Loucy (cell line): ENCODE data around the gene TMEM25.

Source experiments
- H2AFZ ChIP-seq: fragments of 200-600 bp; sonication (generic); 2 replicates; pipeline ENCODE4 v1.6.0; 2016; ENCODE audit warnings: antibody characterized with exemption, mild to moderate bottlenecking, low read length, moderate library complexity
- H3F3A ChIP-seq: fragments of 200-600 bp; 2 replicates; pipeline ENCODE4 v1.6.0; 2016; ENCODE audit warnings: antibody characterized with exemption, low read depth, mild to moderate bottlenecking
- H3K27me3 ChIP-seq: fragments of 200-600 bp; sonication (generic); 2 replicates; pipeline ENCODE4 v1.6.1; 2014; ENCODE audit warnings: low read length, mild to moderate bottlenecking; ENCODE audit not compliant: insufficient read depth, poor library complexity, severe bottlenecking
- H3K36me3 ChIP-seq: fragments of 200-600 bp; sonication (generic); 2 replicates; pipeline ENCODE4 v1.6.1; 2016; ENCODE audit warnings: low read length; ENCODE audit not compliant: insufficient read depth
- H3K4me1 ChIP-seq: fragments of 200-600 bp; sonication (generic); 2 replicates; pipeline ENCODE4 v1.5.1; 2014; ENCODE audit warnings: low read length, mild to moderate bottlenecking; ENCODE audit not compliant: insufficient read depth, poor library complexity, severe bottlenecking
- H3K4me2 ChIP-seq: fragments of 200-600 bp; sonication (generic); 2 replicates; pipeline ENCODE4 v1.6.0; 2014; ENCODE audit warnings: antibody characterized with exemption, low read length, low read depth, mild to moderate bottlenecking; ENCODE audit not compliant: poor library complexity, severe bottlenecking
- H3K4me3 ChIP-seq: fragments of 200-600 bp; sonication (generic); 2 replicates; pipeline ENCODE4 v1.5.1; 2014; ENCODE audit warnings: low read length, mild to moderate bottlenecking, mixed read lengths; ENCODE audit not compliant: poor library complexity, severe bottlenecking
- H3K79me2 ChIP-seq: fragments of 200-600 bp; sonication (generic); 2 replicates; pipeline ENCODE4 v1.6.1; 2014; ENCODE audit warnings: low read length; ENCODE audit not compliant: insufficient read depth
- H3K9ac ChIP-seq: fragments of 200-600 bp; sonication (generic); 2 replicates; pipeline ENCODE4 v1.6.0; 2014; ENCODE audit warnings: mild to moderate bottlenecking, low read depth, low read length, moderate library complexity; ENCODE audit not compliant: poor library complexity, severe bottlenecking
- H3K9me2 ChIP-seq: fragments of 200-600 bp; sonication (generic); replicated peaks from 2 replicates; pipeline ENCODE4 v1.6.1; 2016; ENCODE audit warnings: low read depth, low read length, mixed read lengths
- H3K9me3 ChIP-seq: fragments of 200-600 bp; sonication (generic); 2 replicates; pipeline ENCODE4 v1.6.1; 2014; ENCODE audit warnings: mild to moderate bottlenecking, antibody characterized with exemption, low read length, low read depth; ENCODE audit not compliant: insufficient read depth
- H4K20me1 ChIP-seq: fragments of 200-600 bp; sonication (generic); 2 replicates; pipeline ENCODE4 v1.6.0; 2014; ENCODE audit warnings: antibody characterized with exemption, low read length, mild to moderate bottlenecking; ENCODE audit not compliant: insufficient read depth, poor library complexity, severe bottlenecking
- EZH2phosphoT487 ChIP-seq: fragments of 200-600 bp; IDR thresholded peaks from 2 replicates; pipeline ENCODE4 v1.6.1; 2018; ENCODE audit warnings: antibody characterized with exemption, mild to moderate bottlenecking, moderate library complexity, borderline replicate concordance
- TF ChIP-seq, protein P1 (sequence below): fragments of 200-600 bp; sonication (generic); conservative IDR thresholded peaks from 2 replicates; pipeline ENCODE4 v1.5.1; 2014; ENCODE audit warnings: mild to moderate bottlenecking, antibody characterized with exemption, low read length

Gene TMEM25

DNA sequence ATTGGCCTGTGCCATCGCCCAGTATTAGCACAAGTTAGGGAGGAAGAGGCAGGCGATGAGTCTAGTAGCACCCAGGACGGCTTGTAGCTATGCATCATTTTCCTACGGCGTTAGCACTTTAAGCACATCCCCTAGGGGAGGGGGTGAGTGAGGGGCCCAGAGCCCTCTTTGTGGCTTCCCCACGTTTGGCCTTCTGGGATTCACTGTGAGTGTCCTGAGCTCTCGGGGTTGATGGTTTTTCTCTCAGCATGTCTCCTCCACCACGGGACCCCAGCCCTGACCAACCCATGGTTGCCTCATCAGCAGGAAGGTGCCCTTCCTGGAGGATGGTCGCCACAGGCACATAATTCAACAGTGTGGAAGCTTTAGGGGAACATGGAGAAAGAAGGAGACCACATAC is 4.3 kb downstream of the TMEM25 start:
- no peak overlapping the region for H3K4me2 ChIP-seq
- H3K4me1 ChIP-seq: no peaks in the 10 kb centered on the region
- H3K36me3 ChIP-seq: no peaks in the 10 kb centered on the region
- H3K9me3 ChIP-seq: no peaks in the 10 kb centered on the region
- no peak for TF ChIP-seq EZH2phosphoT487
- TF ChIP-seq, protein P1, sequence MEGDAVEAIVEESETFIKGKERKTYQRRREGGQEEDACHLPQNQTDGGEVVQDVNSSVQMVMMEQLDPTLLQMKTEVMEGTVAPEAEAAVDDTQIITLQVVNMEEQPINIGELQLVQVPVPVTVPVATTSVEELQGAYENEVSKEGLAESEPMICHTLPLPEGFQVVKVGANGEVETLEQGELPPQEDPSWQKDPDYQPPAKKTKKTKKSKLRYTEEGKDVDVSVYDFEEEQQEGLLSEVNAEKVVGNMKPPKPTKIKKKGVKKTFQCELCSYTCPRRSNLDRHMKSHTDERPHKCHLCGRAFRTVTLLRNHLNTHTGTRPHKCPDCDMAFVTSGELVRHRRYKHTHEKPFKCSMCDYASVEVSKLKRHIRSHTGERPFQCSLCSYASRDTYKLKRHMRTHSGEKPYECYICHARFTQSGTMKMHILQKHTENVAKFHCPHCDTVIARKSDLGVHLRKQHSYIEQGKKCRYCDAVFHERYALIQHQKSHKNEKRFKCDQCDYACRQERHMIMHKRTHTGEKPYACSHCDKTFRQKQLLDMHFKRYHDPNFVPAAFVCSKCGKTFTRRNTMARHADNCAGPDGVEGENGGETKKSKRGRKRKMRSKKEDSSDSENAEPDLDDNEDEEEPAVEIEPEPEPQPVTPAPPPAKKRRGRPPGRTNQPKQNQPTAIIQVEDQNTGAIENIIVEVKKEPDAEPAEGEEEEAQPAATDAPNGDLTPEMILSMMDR: no peak
- no peaks in the 10 kb centered on the region for H3K27me3 ChIP-seq
- H3K4me3 ChIP-seq: no peak overlapping the region
- H3K9me2 ChIP-seq: no peaks in the 10 kb centered on the region
- H4K20me1 ChIP-seq: no peaks in the 10 kb centered on the region
- H3K79me2 ChIP-seq: peaks cover 1% of the 10 kb centered on the region; the same call in 1 of the 2 replicates
- no peak overlapping the region for H2AFZ ChIP-seq
- H3F3A ChIP-seq: no peaks in the 10 kb centered on the region
- no peak overlapping the region for H3K9ac ChIP-seq

DNA sequence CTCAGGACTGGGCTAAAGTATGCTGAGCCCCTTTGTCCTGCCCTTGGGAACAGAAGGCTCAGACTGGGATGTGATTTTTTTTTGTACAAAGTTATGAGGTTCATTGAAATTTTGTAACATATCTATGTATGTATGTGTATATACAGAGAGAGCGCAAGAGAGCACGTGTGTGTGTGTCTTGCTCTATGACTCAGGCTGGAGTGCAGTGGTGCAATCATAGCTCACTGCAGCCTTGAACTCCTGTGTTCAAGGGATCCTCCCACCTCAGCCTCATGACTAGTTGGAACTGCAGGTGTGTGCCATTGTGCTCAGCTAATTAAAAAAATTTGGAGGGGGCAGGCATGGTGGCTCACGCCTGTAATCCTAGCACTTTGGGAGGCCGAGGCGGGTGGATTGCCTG is 5.7 kb downstream of the TMEM25 start:
- no peaks in the 10 kb centered on the region for H3K79me2 ChIP-seq
- no peak for TF ChIP-seq EZH2phosphoT487
- TF ChIP-seq, protein P1: no peak
- H3K9me2 ChIP-seq: no peaks in the 10 kb centered on the region
- no peak overlapping the region for H3K4me2 ChIP-seq
- H4K20me1 ChIP-seq: no peaks in the 10 kb centered on the region
- no peak overlapping the region for H3K4me3 ChIP-seq
- H3K9ac ChIP-seq: no peak overlapping the region
- no peak overlapping the region for H2AFZ ChIP-seq
- H3K4me1 ChIP-seq: no peaks in the 10 kb centered on the region
- no peaks in the 10 kb centered on the region for H3F3A ChIP-seq
- H3K27me3 ChIP-seq: no peaks in the 10 kb centered on the region
- H3K36me3 ChIP-seq: no peaks in the 10 kb centered on the region
- no peaks in the 10 kb centered on the region for H3K9me3 ChIP-seq

DNA sequence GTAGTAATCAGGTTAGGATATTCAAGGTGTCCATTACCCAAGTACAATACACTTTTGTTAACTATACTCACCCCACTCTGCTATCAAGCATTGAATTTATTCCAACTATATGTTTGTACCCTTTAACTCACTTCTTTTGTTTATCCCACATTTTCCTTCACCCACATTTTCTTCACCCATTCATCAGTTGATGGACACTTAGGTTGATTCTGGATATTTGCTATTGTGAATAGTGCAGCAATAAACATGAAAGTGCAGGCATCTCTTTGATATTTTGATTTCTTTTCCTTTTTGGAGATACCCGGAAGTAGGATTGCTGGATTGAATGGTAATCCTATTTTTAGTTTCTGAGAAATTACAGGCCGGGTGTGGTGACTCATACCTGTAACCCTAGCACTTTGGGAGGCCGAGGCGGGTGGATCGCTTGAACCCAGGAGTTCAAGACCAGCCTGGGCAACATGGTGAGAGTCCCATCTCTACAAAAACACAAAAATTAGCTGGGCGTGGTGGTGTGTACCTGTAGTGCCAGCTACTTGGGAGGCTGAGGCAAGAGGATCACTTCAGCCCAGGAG is 6.5 kb downstream of the TMEM25 start:
- H2AFZ ChIP-seq: no peak overlapping the region
- TF ChIP-seq, protein P1: no peak
- no peak for TF ChIP-seq EZH2phosphoT487
- H3K4me1 ChIP-seq: no peaks in the 10 kb centered on the region

More for the DNA sequence above, 6.5 kb downstream of the TMEM25 start:
- Histone ChIP-seq H3K9me2 (no peaks in the 10 kb centered on the region), H3K9ac (no peak overlapping the region), H3K27me3 (no peaks in the 10 kb centered on the region), H3K4me2 (no peak overlapping the region), H3F3A (no peaks in the 10 kb centered on the region), H3K4me3 (no peak overlapping the region), H3K79me2 (no peaks in the 10 kb centered on the region), H3K9me3 (no peaks in the 10 kb centered on the region), H4K20me1 (no peaks in the 10 kb centered on the region), H3K36me3 (no peaks in the 10 kb centered on the region)
